ENCODE measurements around the gene IKZF2. TPM values are rescaled to one million over a fixed set of nuclear protein-coding genes. Genes with fewer than 3 reads are reported as not detected.

IKZF2 gene
- total RNA-seq, 1 experiment from 2014 or later: 0.44 TPM

- H3K27ac ChIP-seq (ENCODE audit: low read length): no peak overlapping the region
- TF ChIP-seq POLR2AphosphoS5 (IDR thresholded peaks at IDR 0.05; ENCODE audit: low read depth, low read length) (no peak), CTCF (IDR thresholded peaks at IDR 0.05) (no peak), TCF7L2 (IDR thresholded peaks at IDR 0.05; ENCODE audit: low read depth, low read length) (no peak), SIN3A (IDR thresholded peaks at IDR 0.05; ENCODE audit: borderline replicate concordance, insufficient read depth, low read depth, low read length) (no peak), REST (IDR thresholded peaks at IDR 0.05; ENCODE audit: insufficient read depth in 1 of 2, low read depth in 2 of 2, low read length in 1 of 2) (no peak)
- DNase-seq (ENCODE audit: low read depth, low spot score): no peak
- ChIA-PET POLR2A (no interaction called here), CTCF (no interaction called here)
- H3K4me1 ChIP-seq (ENCODE audit: control insufficient read depth, insufficient read depth, low read length): no peaks in the 10 kb centered on the region
- no TSS peak for BruUV-seq (replicated peaks)
- no peak for ATAC-seq
- no peak overlapping the region for H3K4me3 ChIP-seq (ENCODE audit: low read depth in 2 of 2, low read length in 2 of 2)
- H3K9me3 ChIP-seq (ENCODE audit: control insufficient read depth, insufficient read depth, low read depth, low read length): no peaks in the 10 kb centered on the region
- H3K36me3 ChIP-seq (ENCODE audit: control insufficient read depth, insufficient read depth, low read length): no peaks in the 10 kb centered on the region
- in situ Hi-C loops (cut with HindIII; ENCODE audit: low pct_unique_long_range_greater_than_20kb, low sequenced_read_pairs): no loop called here
- intact Hi-C loops (cut with micrococcal nuclease; ENCODE audit: unreplicated experiment): no loop called here
- H3K27me3 ChIP-seq (ENCODE audit: control insufficient read depth, insufficient read depth, low read length): no peaks in the 10 kb centered on the region
Observed at GRCh38 chr2:213177679-213178078, 26.3 kb upstream of the IKZF2 start.

- intact Hi-C loops (cut with micrococcal nuclease; ENCODE audit: unreplicated experiment): no loop called here
- no peak for TF ChIP-seq SIN3A (IDR thresholded peaks at IDR 0.05; ENCODE audit: borderline replicate concordance, insufficient read depth, low read depth, low read length)
- TF ChIP-seq REST (IDR thresholded peaks at IDR 0.05; ENCODE audit: insufficient read depth in 1 of 2, low read depth in 2 of 2, low read length in 1 of 2): no peak
- TF ChIP-seq CTCF (IDR thresholded peaks at IDR 0.05): no peak
- TF ChIP-seq POLR2AphosphoS5 (IDR thresholded peaks at IDR 0.05; ENCODE audit: low read depth, low read length): no peak
- TF ChIP-seq TCF7L2 (IDR thresholded peaks at IDR 0.05; ENCODE audit: low read depth, low read length): no peak
- Histone ChIP-seq H3K36me3 (ENCODE audit: control insufficient read depth, insufficient read depth, low read length) (no peaks in the 10 kb centered on the region), H3K4me3 (ENCODE audit: low read depth in 2 of 2, low read length in 2 of 2) (no peak overlapping the region), H3K27me3 (ENCODE audit: control insufficient read depth, insufficient read depth, low read length) (no peaks in the 10 kb centered on the region), H3K9me3 (ENCODE audit: control insufficient read depth, insufficient read depth, low read depth, low read length) (no peaks in the 10 kb centered on the region), H3K27ac (ENCODE audit: low read length) (no peak overlapping the region), H3K4me1 (ENCODE audit: control insufficient read depth, insufficient read depth, low read length) (no peaks in the 10 kb centered on the region)
- POLR2A ChIA-PET: no interaction called here
- BruUV-seq (replicated peaks): no TSS peak
- DNase-seq (ENCODE audit: low read depth, low spot score) (no peak), ATAC-seq (no peak)
- in situ Hi-C loops (cut with HindIII; ENCODE audit: low pct_unique_long_range_greater_than_20kb, low sequenced_read_pairs): no loop called here
- CTCF ChIA-PET: no interaction called here
Observed at GRCh38 chr2:213175673-213176247, 24.3 kb upstream of the IKZF2 start.
